Ishikawa (cell line): ENCODE measurements around the gene ERBB3.
"Not testable (repeated sequence)": the region's sequence is repeated elsewhere in the genome, so short reads cannot be mapped to it uniquely, and the experiment has no call there.

Experiments used
- CREB1 ChIP-seq: IDR thresholded peaks from 2 replicates; pipeline ENCODE4 v1.6.1; 2012; ENCODE audit warnings: low read depth
- EP300 ChIP-seq: IDR thresholded peaks from 2 replicates; pipeline ENCODE4 v1.6.1; 2012; ENCODE audit warnings: borderline replicate concordance
- TAF1 ChIP-seq: IDR thresholded peaks from 2 replicates; pipeline ENCODE4 v1.6.1; 2012; ENCODE audit warnings: low read depth, mild to moderate bottlenecking
- USF1 ChIP-seq: IDR thresholded peaks from 2 replicates; pipeline ENCODE4 v1.6.1; 2012

- not testable (repeated sequence) for TF ChIP-seq EP300, TAF1, USF1, CREB1
Measured at GRCh38 chr12:56059964-56060363, 20.0 kb upstream of the ERBB3 start.
